GM21390 (cell line): ENCODE results near the gene MMP2.

Experiments
- ATAC-seq: cut with Tn5 transposase; IDR thresholded peaks from one replicate; pipeline ENCODE4 v1.9.1; 2021; ENCODE audit not compliant: unreplicated experiment

MMP2 gene

DNA sequence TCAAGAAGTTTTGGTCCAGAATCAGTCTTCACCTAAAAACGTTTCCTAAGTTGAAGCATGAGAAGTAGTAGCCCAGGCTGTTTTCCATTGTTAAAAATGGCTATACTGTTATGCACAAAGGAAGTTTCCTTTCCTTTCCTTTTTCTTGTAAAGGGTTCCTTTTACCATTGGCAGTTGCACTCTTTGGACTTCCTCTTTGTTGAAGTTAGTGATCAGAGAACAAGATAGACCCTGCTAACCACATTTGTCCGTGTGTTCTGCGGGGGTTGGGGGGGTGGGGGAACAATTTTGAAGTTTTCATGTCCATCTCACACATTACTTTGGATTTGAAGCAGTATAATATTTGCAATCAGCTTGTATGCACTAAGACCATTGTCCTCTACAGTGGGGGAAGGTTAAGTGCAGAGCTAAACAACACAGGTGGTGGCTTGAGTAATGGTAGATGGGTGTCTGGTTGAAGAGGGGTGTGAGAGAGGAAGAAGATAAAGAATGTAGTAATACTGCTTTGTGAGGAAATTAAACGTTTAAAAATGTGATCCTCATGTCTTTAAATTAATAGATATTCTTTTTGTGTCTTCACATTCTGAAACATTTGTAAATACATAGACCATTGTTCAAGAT lies 31.3 kb downstream of the MMP2 start:
- no peak for ATAC-seq

DNA sequence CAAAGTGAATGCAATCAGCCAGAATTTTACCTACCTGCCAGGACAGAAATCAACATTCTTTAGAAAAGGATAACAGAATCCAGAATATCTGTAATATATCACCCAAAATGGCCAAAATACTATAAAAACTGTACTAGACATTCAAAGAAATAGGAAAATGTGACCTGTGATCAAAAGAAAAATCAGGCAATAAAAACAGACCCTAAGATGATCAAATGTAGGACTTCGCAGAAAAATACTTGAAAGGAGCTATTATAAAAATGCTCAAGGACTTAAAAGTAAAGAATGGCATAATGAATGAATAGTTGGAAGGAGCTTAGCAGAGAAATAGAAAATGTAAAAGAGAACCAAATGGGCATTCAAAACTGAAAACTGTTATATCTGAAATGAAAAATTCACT lies 33.9 kb downstream of the MMP2 start:
- ATAC-seq: no peak

DNA sequence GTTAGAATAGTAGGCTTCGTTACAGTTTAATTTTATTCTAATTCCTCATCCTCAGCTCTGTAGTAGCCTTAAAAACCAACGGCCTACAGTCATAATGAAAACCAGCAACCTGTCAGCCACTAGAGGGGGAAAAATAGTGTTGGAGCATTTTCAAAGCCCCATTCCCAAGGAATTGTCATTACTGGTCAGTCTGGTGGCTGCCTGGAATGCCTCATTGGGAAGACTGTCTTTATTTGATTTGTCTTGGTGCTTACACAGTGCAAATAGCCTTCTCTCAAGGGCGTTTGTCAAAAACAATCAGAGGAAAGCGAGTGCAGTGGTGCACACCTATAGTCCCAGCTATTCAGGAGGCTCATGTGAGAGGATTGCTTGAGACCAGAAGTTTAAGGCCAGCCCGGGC lies 34.6 kb downstream of the MMP2 start:
- ATAC-seq: no peak

DNA sequence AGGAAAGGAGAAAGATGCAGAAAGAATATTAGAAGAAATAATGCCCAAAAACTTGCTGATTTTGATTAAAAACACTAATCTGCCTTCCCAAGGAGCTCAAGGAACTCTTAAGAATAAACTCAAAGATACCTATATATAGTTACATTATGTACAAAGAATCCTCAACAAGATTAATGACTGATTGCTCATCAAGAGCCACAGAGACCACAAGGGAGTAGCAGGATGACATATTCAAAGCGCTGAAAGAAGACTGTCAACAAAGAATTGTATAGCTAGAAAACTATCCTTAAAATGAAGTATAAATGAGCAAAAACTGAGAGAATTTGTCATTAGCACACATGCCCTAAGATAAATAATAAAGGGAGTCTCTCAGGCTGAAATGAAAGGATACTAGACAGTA lies 36.1 kb downstream of the MMP2 start:
- no peak for ATAC-seq

DNA sequence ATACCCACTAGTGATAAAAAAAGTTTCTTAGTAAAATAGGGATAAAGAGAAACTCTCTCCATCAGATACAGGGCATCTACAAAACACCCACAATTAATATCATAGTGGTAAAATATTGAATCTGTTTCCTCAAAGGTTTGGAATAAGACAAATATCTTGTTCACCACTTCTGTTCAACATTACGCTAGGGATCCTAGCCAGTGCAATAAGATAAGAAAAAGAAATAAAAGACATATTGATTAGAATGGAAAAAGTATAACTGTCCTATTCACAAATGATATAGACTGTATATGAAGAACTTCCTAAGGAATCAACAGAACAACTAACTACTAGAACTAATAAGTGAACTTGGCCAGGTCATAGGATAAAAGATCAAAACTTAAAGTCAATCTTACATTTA lies 42.8 kb downstream of the MMP2 start:
- no peak for ATAC-seq

DNA sequence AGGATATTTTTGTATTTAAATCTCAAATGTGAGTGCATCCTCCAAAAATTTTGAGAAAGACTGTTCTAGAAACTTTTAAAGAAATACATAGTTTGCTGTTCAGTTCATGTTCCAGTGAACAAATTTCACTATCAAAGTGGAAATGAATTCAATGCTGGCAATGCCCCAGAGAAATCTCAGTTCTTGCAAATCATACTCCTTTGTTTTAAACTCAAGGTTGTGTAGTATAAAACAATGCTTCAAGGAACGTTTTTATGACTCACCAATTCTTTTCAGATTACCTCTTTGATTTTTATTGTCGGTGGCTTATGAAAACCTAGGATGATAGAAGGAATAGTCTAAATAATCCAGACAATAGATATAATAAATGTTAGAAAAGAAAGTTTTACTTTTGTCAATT lies 47.4 kb downstream of the MMP2 start:
- ATAC-seq: no peak

DNA sequence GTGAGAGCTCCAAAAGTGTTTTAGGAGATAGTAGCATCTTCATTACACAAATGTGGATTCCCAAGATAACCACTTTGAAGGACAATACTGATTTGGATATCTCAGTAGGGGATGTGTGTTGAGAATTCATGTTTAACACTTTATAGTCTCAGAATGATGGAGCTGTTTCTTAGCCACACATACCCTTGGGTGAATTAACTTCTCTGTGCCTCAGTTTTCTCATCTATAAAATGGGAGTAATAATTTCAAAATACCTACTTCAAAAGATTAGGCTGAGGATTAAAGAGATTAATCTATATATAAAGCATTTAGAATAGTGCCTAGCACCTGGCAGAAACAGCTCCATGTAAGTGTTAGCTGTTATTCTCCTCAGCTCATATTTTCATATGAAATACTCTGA lies 48.9 kb downstream of the MMP2 start:
- no peak for ATAC-seq

DNA sequence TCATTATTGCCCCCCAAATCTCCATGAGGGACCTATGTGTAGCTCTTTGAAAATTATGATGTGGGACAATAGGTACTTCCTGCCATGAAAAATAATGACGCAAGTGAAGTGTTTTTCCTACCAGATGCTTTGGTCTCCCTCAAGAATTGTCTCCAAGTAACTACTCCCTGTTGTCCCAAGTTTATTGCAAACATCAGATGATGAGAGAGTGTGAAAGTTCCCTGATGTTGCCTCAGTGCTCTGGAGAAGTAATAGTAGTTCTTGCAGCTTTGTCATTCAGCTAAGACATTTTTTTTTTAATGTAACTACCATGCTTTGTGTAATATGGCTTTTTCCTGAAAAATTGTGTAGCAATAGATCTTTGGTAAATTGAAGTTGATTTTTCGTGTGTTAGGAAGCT lies 50.0 kb downstream of the MMP2 start:
- no peak for ATAC-seq

DNA sequence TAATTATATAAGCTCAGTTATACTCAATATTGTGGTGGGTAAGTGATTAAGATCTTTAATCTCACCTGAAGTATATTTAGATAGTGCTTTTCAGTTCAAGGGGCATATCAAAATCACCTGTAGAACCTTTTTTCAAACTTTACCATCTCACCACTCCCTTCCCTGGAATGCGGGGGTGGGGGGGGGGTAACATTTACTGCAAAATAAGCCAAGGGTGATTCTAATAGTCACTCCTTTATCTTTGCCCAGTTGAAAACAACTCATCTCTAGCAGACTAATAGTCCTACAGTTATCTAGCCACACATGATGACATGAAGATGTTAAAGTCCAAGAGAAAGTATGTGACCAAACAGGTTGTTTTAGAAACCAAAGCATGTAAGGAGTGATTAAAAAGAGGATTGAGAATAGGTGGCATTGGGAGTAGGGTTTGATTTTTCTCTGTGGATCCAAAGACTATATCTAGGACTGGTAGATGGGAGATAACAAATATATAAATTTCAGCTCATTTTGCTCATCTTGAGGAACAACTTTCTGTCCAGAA lies 51.4 kb downstream of the MMP2 start:
- no peak for ATAC-seq

DNA sequence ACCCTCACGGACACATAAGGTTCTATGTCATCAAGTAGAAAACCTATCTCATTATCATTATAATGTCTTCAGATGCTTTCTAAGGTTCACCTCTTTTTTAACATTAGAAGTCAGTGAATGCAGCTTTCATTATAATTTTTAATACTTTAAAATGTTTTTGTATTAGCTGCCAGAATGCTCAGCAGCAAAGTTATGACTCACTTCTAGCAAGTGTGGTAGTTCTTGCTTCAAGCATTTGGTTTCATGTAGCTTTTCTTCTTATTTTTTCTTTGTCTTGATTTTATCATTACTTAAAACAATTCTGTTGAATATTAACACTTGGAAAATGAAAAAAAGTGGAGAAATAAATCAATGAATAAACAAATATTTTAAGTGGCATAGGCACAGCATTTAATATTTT lies 53.2 kb downstream of the MMP2 start:
- ATAC-seq: no peak

DNA sequence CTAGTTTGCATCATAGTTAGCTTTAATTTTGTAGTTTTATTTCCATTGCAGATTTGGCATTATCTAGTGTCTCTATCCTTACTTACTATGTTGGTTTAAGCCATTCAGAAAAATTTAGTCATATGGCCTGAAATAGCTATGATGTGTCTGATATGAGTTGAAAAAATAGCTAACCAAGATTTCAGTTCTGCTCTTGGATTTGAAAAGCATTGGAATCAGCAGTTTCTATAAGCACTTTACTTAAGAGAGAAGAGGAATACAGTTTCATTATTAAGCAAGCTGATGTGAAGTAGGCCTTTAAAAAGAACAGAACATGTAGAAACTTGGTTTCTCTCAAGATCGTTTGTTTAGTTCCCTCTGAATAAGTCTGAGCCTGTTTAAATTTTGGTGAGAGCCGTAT lies 55.8 kb downstream of the MMP2 start:
- no peak for ATAC-seq

DNA sequence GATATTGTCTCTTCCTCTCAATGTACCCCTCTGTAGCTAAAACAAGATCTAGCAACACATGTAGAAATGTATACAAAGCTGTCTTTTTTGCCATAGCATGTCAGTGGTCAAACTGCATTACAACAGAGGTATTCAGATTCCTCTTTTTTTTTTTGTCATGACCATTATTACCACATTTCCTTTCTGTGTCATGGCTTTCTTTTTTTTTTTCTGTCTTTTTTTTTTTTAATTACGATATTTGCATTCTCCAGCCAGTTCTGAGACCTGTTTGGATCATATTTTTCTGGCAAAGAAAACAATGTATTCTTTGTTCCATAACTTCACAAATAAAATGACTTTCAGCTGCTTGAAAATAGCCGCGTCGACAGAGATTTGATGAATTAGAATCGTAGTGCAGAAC lies 60.1 kb downstream of the MMP2 start:
- ATAC-seq: no peak

DNA sequence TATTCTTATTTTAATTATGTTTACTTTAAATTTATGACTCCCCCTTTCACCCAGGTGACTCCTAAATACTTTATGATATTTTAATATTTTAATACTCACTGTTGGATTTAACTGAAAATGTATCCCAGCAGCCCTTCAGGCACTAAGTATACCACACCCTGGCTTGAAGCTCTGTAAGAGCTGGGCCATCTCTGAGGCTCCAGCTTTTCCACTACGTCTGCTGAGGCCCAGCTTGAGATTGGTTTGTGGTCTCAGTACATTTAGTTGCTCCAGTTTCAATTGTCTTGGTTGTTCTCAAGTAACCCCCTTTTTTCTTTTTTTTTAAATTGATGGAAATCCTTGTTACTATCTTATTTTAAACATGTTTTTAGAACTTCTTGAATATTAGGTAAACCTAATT lies 60.5 kb downstream of the MMP2 start:
- ATAC-seq: no peak

DNA sequence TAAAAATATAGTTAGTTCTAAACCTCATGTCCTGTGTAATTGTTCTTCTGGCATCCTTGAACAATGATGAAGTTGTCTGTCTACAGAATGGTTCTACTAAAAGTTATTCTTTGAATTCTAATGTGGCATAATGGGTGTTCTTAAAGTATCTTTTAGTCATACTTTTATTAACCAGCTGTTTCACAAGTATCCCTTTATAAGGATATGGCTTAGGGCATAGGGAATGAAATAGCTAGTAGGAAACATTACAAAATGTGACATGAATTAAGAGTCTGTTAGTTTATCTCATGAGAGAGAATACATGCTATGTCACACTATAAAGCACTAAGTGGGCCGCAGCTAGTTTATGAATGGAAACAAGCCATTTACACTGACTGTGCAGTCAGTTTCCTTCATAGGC lies 61.2 kb downstream of the MMP2 start:
- no peak for ATAC-seq

DNA sequence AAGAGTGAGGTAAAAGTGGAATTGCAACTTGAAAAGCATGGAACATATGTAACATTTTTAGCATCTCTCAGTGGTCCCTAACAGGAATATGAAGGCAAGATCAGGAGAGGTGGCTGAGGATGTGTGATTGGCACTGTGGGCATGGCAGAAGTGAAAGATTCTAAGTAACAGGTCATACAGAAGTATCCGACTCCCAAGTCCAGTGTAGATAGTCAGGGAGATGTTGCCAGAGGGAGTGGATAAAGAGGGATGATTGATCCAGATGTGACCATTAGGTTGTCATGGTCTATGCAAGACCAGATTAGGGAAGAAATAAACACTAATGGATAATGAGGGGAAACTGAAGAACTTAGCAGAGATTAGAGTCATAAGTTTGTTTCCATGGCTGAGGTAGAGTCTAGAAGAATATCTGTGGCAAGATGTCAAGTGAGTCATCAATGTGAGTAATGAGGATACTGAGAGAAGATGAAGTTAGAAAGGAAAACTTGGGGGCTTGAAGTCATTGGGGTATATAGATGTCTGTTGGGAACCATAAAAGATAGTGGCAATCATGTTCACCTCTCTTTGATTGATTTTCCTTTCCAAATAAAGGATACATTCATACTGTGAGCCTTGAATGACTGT lies 63.6 kb downstream of the MMP2 start:
- no peak for ATAC-seq

DNA sequence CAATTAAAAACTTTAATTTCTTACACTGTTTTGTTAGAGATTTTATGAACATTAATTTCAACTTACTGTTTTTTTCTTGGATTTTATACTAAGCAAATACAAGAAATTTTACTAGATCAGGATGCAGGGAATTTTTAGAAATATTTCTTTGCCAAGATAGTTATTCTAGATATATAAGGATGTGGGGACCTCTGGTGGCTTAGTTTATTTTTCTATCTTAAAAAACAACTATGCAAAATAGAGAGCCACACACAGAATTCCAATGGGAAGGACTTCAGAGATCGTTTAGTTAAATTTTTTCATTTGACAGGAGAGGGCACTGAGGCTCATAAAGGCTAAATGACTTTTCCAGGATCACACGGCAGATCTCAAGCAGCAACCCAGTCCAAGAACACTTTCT lies 64.5 kb downstream of the MMP2 start:
- no peak for ATAC-seq

DNA sequence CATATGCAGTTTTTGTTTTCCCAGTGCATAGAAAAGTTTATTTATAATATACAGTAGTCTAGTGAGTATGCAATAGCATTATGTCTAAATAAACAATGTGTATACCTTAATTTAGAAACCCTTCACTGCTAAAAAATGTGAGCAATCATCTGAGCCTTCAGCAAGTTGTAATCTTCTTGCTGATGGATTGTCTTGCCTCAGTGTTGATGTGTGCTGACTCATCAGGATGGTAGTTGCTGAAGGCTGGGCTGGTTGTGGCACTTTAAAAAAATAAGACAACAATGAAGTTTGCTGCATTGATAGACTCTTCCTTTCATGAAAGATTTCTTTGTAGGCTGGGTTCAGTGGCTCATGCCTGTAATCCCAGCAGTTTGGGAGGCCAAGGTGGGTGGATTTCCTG lies 73.6 kb downstream of the MMP2 start:
- no peak for ATAC-seq

DNA sequence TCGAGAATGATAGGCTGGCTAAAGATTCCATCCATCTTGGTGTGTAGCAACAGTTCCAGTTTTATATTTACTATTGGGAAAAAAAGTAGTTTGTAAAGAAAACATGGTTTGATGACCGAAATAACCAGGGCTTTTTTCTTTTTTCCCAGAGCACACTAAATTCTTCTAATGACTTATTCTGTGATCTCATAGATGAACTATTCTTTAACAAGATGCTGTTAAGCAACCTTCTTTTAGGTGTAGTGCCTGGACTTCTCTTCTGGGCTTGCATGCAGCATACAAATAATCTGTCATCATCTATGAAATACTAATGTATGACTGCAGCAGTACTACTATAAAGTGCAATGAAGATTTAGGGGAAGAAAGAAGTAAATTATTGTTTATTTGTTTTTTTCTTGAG lies 76.4 kb downstream of the MMP2 start:
- no peak for ATAC-seq
